HEK293 (cell line): ENCODE measurements around the gene STK40.

Experiments
- CTCF ChIP-seq: fragments of 450-650 bp; formaldehyde crosslinking; IDR thresholded peaks from 2 replicates; pipeline ENCODE4 v1.5.1; 2016; ENCODE audit warnings: missing biosample characterization, missing genetic modification characterization
- ZNF175 ChIP-seq: fragments of 450-650 bp; formaldehyde crosslinking; IDR thresholded peaks from 2 replicates; pipeline ENCODE4 v1.5.1; 2016; ENCODE audit warnings: missing biosample characterization, missing genetic modification characterization

GRCh38 chr1:36344395-36344680 is 41.4 kb downstream of the STK40 start:
- TF ChIP-seq CTCF (tag by site-specific recombination) (no peak), ZNF175 (tag by site-specific recombination) (no peak)
